Measurements from ENCODE around the gene KCND2. TPM values are rescaled to one million over a fixed set of nuclear protein-coding genes. Genes with fewer than 3 reads are reported as not detected.

The KCND2 gene
- total RNA-seq, 1 experiment from 2014 or later: not detected

DNA sequence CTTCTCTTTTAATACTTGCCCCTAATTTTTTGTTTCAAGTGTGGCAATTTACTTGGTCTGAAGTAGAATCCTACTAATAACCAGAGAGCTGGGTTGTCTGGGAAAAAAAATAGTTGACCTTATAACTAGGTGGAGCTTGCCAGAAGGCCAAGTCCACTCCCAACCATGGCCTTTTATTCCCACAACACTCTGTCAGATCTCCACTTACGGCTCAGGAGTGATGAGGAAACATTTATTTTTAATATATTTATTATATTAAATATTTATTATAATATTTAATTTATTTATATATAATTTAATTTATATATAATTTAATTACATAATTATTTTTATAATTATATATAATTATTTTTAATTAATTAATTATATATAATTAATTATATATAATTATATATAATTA is 526.2 kb downstream of the KCND2 start:
- H3K36me3 Mint-ChIP-seq (ENCODE audit: insufficient read depth, unreplicated experiment): peaks cover 9% of the 10 kb centered on the region
- no peaks in the 10 kb centered on the region for H3K36me3 ChIP-seq (ENCODE audit: control insufficient read depth, insufficient read depth, low read length)
- peaks cover 9% of the 10 kb centered on the region for H3K9me3 Mint-ChIP-seq (ENCODE audit: unreplicated experiment)
- no peak overlapping the region for H3K4me3 ChIP-seq (ENCODE audit: low read depth, low read length)
- H3K4me3 Mint-ChIP-seq (ENCODE audit: unreplicated experiment): no peak overlapping the region
- H3K27me3 Mint-ChIP-seq (ENCODE audit: insufficient read depth, unreplicated experiment): no peaks in the 10 kb centered on the region
- H3K9me3 ChIP-seq: no peaks in the 10 kb centered on the region
- no TSS peak for BruUV-seq (replicated peaks)
- intact Hi-C loops (cut with micrococcal nuclease; ENCODE audit: unreplicated experiment): loop anchor here (1.0 kb wide), 1 partner anchor 29 kb away; no protein-coding TSS in a partner anchor
- H3K4me1 ChIP-seq: no peaks in the 10 kb centered on the region
- ChIA-PET CTCF (no interaction called here), POLR2A (no interaction called here)
- no peak overlapping the region for H3K27ac Mint-ChIP-seq (ENCODE audit: unreplicated experiment)
- no peak for DNase-seq
- H3K27me3 ChIP-seq (replicated peaks; ENCODE audit: control insufficient read depth, insufficient read depth, low read length): no peaks in the 10 kb centered on the region
- H3K4me1 Mint-ChIP-seq (ENCODE audit: low read depth, unreplicated experiment): no peaks in the 10 kb centered on the region
- TF ChIP-seq, protein P1, sequence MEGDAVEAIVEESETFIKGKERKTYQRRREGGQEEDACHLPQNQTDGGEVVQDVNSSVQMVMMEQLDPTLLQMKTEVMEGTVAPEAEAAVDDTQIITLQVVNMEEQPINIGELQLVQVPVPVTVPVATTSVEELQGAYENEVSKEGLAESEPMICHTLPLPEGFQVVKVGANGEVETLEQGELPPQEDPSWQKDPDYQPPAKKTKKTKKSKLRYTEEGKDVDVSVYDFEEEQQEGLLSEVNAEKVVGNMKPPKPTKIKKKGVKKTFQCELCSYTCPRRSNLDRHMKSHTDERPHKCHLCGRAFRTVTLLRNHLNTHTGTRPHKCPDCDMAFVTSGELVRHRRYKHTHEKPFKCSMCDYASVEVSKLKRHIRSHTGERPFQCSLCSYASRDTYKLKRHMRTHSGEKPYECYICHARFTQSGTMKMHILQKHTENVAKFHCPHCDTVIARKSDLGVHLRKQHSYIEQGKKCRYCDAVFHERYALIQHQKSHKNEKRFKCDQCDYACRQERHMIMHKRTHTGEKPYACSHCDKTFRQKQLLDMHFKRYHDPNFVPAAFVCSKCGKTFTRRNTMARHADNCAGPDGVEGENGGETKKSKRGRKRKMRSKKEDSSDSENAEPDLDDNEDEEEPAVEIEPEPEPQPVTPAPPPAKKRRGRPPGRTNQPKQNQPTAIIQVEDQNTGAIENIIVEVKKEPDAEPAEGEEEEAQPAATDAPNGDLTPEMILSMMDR (IDR thresholded peaks at IDR 0.05; ENCODE audit: insufficient read depth in 1 of 2, low read depth in 1 of 2, low read length in 1 of 2, severe bottlenecking in 1 of 2, unreplicated experiment in 1 of 2): no peak
